Mesendoderm (in vitro differentiated cells): ENCODE measurements around the gene RING1.

Experiments used
- DNase-seq: peaks from one replicate; pipeline ENCODE4 v3.0.0; 2013
- H2AK5ac ChIP-seq: 2 replicates; pipeline ENCODE4 v1.6.1; 2013; ENCODE audit warnings: low read length, inconsistent platforms
- H2BK120ac ChIP-seq: 2 replicates; pipeline ENCODE4 v1.6.1; 2013; ENCODE audit warnings: low read depth, mild to moderate bottlenecking, low read length, moderate library complexity, mixed read lengths
- H2BK15ac ChIP-seq: replicated peaks from 2 replicates; pipeline ENCODE4 v1.6.1; 2013; ENCODE audit warnings: low read depth, mild to moderate bottlenecking, moderate library complexity
- H2BK5ac ChIP-seq: 2 replicates; pipeline ENCODE4 v1.6.1; 2013; ENCODE audit warnings: low read length, inconsistent platforms
- H3K18ac ChIP-seq: 2 replicates; pipeline ENCODE4 v1.6.1; 2013; ENCODE audit warnings: mild to moderate bottlenecking, low read length, mixed read lengths
- H3K23ac ChIP-seq: one replicate; pipeline ENCODE4 v1.6.1; 2013; ENCODE audit warnings: low read length
- H3K27ac ChIP-seq: 2 replicates; pipeline ENCODE4 v1.5.1; 2013; ENCODE audit warnings: low read depth, mild to moderate bottlenecking, inconsistent platforms, low read length, moderate library complexity
- H3K27me3 ChIP-seq: 2 replicates; pipeline ENCODE4 v1.6.1; 2013; ENCODE audit warnings: low read length, control low read depth, mild to moderate bottlenecking, inconsistent platforms; ENCODE audit not compliant: insufficient read depth, poor library complexity
- H3K36me3 ChIP-seq: 2 replicates; pipeline ENCODE4 v1.6.1; 2013; ENCODE audit warnings: low read length, inconsistent platforms; ENCODE audit not compliant: control insufficient read depth, insufficient read depth
- H3K4ac ChIP-seq: one replicate; pipeline ENCODE4 v1.6.1; 2013; ENCODE audit warnings: low read depth, mild to moderate bottlenecking, low read length, moderate library complexity
- H3K4me1 ChIP-seq: 2 replicates; pipeline ENCODE4 v1.6.1; 2013; ENCODE audit warnings: low read depth, low read length, inconsistent platforms; ENCODE audit not compliant: control insufficient read depth
- H3K4me2 ChIP-seq: 2 replicates; pipeline ENCODE4 v1.6.1; 2013; ENCODE audit warnings: low read length
- H3K4me3 ChIP-seq: 2 replicates; pipeline ENCODE4 v1.5.1; 2013; ENCODE audit warnings: mild to moderate bottlenecking, low read length
- H3K56ac ChIP-seq: one replicate; pipeline ENCODE4 v1.6.1; 2013; ENCODE audit warnings: low read length
- H3K79me1 ChIP-seq: 2 replicates; pipeline ENCODE4 v1.6.1; 2013; ENCODE audit warnings: low read length, inconsistent platforms
- H3K79me2 ChIP-seq: 2 replicates; pipeline ENCODE4 v1.6.1; 2013; ENCODE audit warnings: mild to moderate bottlenecking, low read length; ENCODE audit not compliant: control insufficient read depth, insufficient read depth
- H3K9ac ChIP-seq: 2 replicates; pipeline ENCODE4 v1.6.1; 2013; ENCODE audit warnings: low read length, inconsistent platforms
- H4K5ac ChIP-seq: one replicate; pipeline ENCODE4 v1.6.1; 2013; ENCODE audit warnings: low read length
- H4K8ac ChIP-seq: one replicate; pipeline ENCODE4 v1.6.1; 2013; ENCODE audit warnings: low read depth, mild to moderate bottlenecking, control low read depth, low read length, moderate library complexity
- WGBS: extraction: QIAGEN DNeasy Blood & Tissue Kit; methylation state at CpG from one replicate; pipeline ENCODE4 v1.1.7; 2013; ENCODE audit warnings: low lambda C conversion rate, missing lambda C conversion rate; ENCODE audit not compliant: insufficient coverage; ENCODE audit errors: extremely low coverage; 5-methylcytosine and 5-hydroxymethylcytosine counted together

Gene RING1

DNA sequence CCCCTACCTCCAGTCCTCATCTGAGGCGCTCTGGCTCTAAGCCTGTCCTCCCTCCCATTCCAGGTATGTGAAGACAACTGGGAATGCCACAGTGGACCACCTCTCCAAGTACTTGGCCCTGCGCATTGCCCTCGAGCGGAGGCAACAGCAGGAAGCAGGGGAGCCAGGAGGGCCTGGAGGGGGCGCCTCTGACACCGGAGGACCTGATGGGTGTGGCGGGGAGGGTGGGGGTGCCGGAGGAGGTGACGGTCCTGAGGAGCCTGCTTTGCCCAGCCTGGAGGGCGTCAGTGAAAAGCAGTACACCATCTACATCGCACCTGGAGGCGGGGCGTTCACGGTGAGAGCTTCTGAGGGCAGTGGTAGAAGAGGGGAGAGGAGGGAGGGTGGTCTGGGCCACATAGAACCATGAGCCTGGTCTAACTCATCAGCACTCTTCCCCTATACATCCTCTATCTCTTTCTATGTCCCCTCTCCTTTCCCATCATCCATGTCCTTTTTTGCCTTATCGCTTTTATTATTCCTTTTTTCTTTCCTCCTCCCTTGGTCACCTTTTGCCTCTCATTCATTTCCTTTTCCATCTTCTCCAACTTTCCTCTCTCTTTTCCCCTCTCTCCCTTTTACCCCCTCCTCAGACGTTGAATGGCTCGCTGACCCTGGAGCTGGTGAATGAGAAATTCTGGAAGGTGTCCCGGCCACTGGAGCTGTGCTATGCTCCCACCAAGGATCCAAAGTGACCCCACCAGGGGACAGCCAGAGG is 3.5 kb downstream of the RING1 start:
- Histone ChIP-seq H3K4ac (no peak overlapping the region), H3K18ac (no peak overlapping the region), H3K27ac (no peak overlapping the region), H4K8ac (no peak overlapping the region), H3K56ac (no peak overlapping the region), H3K4me3 (no peak overlapping the region), H3K23ac (no peak overlapping the region), H3K9ac (no peak overlapping the region), H3K79me2 (no peaks in the 10 kb centered on the region), H2AK5ac (no peak overlapping the region), H2BK120ac (no peak overlapping the region), H3K4me1 (peaks cover 2% of the 10 kb centered on the region), H3K4me2 (no peak overlapping the region), H3K36me3 (no peaks in the 10 kb centered on the region), H2BK5ac (no peak overlapping the region), H3K79me1 (peaks cover 4% of the 10 kb centered on the region), H4K5ac (no peak overlapping the region), H2BK15ac (no peak overlapping the region), H3K27me3 (no peaks in the 10 kb centered on the region)
- peak; percentile 56 for DNase-seq
- WGBS: no CpG with 5 or more reads among the region's 18 CpGs

DNA sequence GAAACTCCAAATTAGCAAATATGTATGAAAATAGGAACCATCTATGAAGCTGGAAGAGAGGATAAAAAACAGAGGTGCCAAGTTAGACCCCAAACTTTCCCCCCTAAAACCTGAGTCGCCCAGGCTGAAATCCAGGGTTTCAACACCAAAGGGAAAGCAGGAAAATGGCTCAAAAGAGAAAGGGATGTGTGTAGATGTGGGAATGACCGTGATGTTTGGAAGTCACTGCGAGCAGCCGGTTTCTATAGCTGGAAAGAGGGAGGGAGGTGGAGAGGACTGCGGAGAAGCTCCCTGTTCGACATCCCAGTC is 4.5 kb downstream of the RING1 start:
- no peak overlapping the region for H3K4ac ChIP-seq
- H3K79me2 ChIP-seq: no peaks in the 10 kb centered on the region
- H3K4me3 ChIP-seq: peak overlapping the region; percentile 56
- no CpG with 5 or more reads among the region's 6 CpGs for WGBS
- peaks cover 4% of the 10 kb centered on the region for H3K79me1 ChIP-seq
- no peaks in the 10 kb centered on the region for H3K36me3 ChIP-seq
- peak overlapping the region; percentile 74 for H3K9ac ChIP-seq
- H2BK15ac ChIP-seq: no peak overlapping the region
- no peak overlapping the region for H2BK120ac ChIP-seq
- H3K4me2 ChIP-seq: peak overlapping the region; percentile 98
- no peak overlapping the region for H4K8ac ChIP-seq
- H2BK5ac ChIP-seq: no peak overlapping the region
- H2AK5ac ChIP-seq: no peak overlapping the region
- H3K27ac ChIP-seq: no peak overlapping the region
- H3K56ac ChIP-seq: peak overlapping the region; percentile 85
- H4K5ac ChIP-seq: no peak overlapping the region
- no peaks in the 10 kb centered on the region for H3K27me3 ChIP-seq
- no peak overlapping the region for H3K18ac ChIP-seq
- no peak overlapping the region for H3K23ac ChIP-seq
- H3K4me1 ChIP-seq: peaks cover 2% of the 10 kb centered on the region
- no peak for DNase-seq

DNA sequence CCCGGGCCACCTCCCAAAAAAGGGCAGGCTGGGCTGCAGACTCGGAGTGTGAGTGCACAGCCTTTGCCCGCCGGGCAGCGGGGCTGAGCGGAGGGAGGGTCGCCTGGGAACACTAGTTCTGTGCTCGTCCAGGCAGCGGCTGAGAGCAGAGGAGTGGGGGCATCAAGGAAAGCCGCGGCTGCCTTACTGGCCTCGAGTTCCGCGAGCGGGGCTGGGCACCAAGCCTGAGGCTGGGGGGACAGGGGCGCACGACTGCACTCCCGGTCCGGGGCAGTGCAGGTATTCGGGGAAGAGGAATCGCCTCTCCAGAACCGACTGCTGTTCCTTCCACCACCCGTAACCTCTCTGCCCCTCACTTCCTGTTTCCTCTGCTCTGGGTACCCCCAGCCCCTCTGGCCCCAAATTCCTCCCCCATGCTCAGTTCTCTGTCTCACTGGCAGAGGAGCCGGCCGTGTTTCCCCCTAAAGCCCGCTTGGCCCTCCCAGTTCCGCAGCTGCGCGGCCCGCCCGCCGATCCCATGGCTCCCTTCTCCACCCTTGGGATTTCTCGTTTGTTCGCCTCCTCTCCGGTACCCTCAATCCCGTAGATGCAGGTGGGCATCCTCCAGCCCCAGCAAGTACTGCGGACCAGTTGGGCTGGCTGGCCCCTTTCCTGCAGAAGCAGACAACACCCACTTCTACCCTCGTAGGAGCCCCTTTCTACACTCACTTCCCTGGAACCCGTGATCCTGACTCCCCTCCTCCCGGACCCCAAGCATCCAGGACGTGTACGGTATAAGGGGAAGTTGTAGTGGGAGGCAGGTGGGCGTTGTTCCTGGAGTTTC is 5.1 kb downstream of the RING1 start:
- H3K36me3 ChIP-seq: no peaks in the 10 kb centered on the region
- H3K27ac ChIP-seq: no peak overlapping the region
- H4K5ac ChIP-seq: no peak overlapping the region
- peak overlapping the region; percentile 74 for H3K9ac ChIP-seq
- H3K23ac ChIP-seq: no peak overlapping the region
- no peak overlapping the region for H2AK5ac ChIP-seq
- peaks cover 4% of the 10 kb centered on the region for H3K79me1 ChIP-seq
- no peak overlapping the region for H3K4ac ChIP-seq
- H3K56ac ChIP-seq: peak overlapping the region; percentile 85
- H2BK15ac ChIP-seq: no peak overlapping the region
- no CpG with 5 or more reads among the region's 43 CpGs for WGBS
- no peak overlapping the region for H4K8ac ChIP-seq
- H2BK120ac ChIP-seq: no peak overlapping the region
- peaks cover 2% of the 10 kb centered on the region for H3K27me3 ChIP-seq
- H3K4me3 ChIP-seq: peak overlapping the region; percentile 56
- no peak overlapping the region for H3K18ac ChIP-seq
- H3K4me2 ChIP-seq: peak overlapping the region; percentile 98
- peaks cover 2% of the 10 kb centered on the region for H3K4me1 ChIP-seq
- DNase-seq: peak; percentile 59
- no peaks in the 10 kb centered on the region for H3K79me2 ChIP-seq
- no peak overlapping the region for H2BK5ac ChIP-seq

DNA sequence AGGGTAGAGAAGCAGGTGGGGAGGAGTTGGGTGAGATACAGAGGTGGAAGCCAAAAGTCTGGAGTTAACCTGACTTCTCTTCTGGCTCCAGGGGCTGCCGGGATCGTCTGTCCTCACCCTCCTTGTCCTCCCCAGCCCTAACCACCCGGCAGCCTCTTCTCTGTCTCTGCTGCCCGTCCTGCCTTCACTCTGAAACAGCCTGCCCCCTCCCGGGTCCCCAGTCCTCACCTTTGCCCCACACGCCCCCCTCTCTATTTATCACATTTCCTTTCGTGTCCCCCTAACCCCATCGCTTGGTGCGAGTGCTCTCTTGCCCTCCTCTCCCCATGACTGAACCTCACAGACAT is 5.7 kb downstream of the RING1 start:
- no peak overlapping the region for H4K5ac ChIP-seq
- H3K4me3 ChIP-seq: no peak overlapping the region
- no peak overlapping the region for H3K18ac ChIP-seq
- no peak overlapping the region for H2BK120ac ChIP-seq
- no peaks in the 10 kb centered on the region for H3K36me3 ChIP-seq
- H3K4me1 ChIP-seq: peaks cover under 1% of the 10 kb centered on the region
- H2AK5ac ChIP-seq: no peak overlapping the region
- H3K56ac ChIP-seq: peak overlapping the region; percentile 85
- H3K79me1 ChIP-seq: peaks cover 2% of the 10 kb centered on the region
- no peak overlapping the region for H3K4ac ChIP-seq
- H3K23ac ChIP-seq: no peak overlapping the region
- no peaks in the 10 kb centered on the region for H3K79me2 ChIP-seq
- H3K9ac ChIP-seq: peak overlapping the region; percentile 74
- peak overlapping the region; percentile 98 for H3K4me2 ChIP-seq
- peaks cover 3% of the 10 kb centered on the region for H3K27me3 ChIP-seq
- no CpG with 5 or more reads among the region's 9 CpGs for WGBS
- H4K8ac ChIP-seq: no peak overlapping the region
- H2BK5ac ChIP-seq: no peak overlapping the region
- H3K27ac ChIP-seq: no peak overlapping the region
- no peak for DNase-seq
- no peak overlapping the region for H2BK15ac ChIP-seq

DNA sequence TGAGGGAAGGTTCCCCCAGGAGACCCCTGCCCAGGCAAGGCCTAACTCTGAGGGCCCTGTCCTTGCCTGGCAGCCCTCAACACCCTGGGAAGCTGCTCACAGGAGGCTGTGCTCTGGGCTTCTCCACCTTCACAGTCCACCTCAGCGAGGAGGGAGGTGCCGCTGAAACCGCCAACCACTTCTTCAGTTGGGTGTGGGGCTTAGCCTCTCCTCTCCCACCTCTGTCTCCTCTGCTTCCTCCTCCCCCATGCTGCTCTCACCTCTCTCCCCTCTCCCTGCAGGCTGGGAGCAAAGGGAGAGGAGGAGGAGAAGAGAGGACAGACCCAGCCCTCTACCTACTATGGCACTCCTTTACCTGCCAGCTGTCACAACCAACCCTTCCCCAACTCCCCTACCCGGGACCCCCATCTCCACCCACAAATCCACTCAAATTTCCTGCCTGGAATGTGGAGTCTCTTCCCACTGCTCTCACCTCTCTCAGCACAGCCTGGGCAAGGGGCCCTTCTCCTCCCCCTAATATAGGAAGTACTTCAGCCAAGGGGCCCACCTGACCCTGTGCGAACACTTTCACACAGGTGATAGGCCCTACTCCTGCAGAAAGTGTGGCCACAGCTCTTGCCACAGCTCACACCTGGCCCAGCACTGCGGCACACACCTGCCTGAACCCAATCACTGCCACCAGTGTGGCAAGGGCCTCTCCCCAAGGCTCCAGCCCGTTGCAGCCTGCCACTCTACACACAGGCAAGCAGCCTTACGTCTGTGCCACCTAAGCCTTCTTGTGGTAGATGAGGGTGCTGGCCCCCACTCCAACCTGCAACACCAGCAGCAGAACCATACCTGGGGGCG is 7.2 kb downstream of the RING1 start:
- no peak overlapping the region for H3K56ac ChIP-seq
- DNase-seq: no peak
- no peak overlapping the region for H4K5ac ChIP-seq

More for the DNA sequence above, 7.2 kb downstream of the RING1 start:
- Histone ChIP-seq H3K4me1 (no peaks in the 10 kb centered on the region), H2BK5ac (no peak overlapping the region), H3K4me3 (no peak overlapping the region), H2BK15ac (no peak overlapping the region), H3K18ac (no peak overlapping the region), H3K27ac (no peak overlapping the region), H4K8ac (no peak overlapping the region), H3K27me3 (peaks cover 3% of the 10 kb centered on the region), H2AK5ac (no peak overlapping the region), H3K79me2 (no peaks in the 10 kb centered on the region), H3K79me1 (no peaks in the 10 kb centered on the region), H3K9ac (no peak overlapping the region), H3K4me2 (no peak overlapping the region), H3K36me3 (no peaks in the 10 kb centered on the region), H2BK120ac (no peak overlapping the region), H3K4ac (no peak overlapping the region), H3K23ac (no peak overlapping the region)
- WGBS: no CpG with 5 or more reads among the region's 9 CpGs
